ENCODE data around the gene CEBPZ. TPM values are rescaled to one million over a fixed set of nuclear protein-coding genes. Genes with fewer than 3 reads are reported as not detected.
"Not testable (repeated sequence)": the region's sequence is repeated elsewhere in the genome, so short reads cannot be mapped to it uniquely, and the experiment has no call there.

CEBPZ gene
- total RNA-seq, 2 donors from 2014 or later = 17.3 to 38.2 TPM

DNA sequence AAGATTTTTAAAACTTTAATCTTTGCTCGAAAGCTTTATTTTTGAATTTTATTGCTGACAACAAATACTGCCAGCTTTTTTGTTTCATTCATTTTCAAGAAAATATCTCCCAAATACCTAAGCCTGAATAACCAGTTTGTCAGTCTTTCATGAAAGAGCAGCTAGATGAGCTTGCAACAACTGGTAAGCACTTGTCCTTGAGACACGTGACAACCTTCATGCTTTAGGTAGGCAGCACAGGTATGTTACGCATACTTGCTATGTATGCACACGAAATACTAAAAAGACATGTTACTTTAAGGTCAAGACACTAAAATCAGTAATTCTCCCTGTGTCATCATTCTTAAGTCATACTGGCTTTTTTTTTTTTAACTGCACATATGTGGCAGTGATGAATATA, 12.3 kb downstream of the CEBPZ start:
- no peak for ATAC-seq (ENCODE audit: insufficient number of reproducible peaks, low FRiP score, low read depth)
- TF ChIP-seq, protein P1, sequence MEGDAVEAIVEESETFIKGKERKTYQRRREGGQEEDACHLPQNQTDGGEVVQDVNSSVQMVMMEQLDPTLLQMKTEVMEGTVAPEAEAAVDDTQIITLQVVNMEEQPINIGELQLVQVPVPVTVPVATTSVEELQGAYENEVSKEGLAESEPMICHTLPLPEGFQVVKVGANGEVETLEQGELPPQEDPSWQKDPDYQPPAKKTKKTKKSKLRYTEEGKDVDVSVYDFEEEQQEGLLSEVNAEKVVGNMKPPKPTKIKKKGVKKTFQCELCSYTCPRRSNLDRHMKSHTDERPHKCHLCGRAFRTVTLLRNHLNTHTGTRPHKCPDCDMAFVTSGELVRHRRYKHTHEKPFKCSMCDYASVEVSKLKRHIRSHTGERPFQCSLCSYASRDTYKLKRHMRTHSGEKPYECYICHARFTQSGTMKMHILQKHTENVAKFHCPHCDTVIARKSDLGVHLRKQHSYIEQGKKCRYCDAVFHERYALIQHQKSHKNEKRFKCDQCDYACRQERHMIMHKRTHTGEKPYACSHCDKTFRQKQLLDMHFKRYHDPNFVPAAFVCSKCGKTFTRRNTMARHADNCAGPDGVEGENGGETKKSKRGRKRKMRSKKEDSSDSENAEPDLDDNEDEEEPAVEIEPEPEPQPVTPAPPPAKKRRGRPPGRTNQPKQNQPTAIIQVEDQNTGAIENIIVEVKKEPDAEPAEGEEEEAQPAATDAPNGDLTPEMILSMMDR (IDR thresholded peaks at IDR 0.05) = no peak
- no peaks in the 10 kb centered on the region for H3K27me3 ChIP-seq (replicated peaks; ENCODE audit: insufficient read depth)

DNA sequence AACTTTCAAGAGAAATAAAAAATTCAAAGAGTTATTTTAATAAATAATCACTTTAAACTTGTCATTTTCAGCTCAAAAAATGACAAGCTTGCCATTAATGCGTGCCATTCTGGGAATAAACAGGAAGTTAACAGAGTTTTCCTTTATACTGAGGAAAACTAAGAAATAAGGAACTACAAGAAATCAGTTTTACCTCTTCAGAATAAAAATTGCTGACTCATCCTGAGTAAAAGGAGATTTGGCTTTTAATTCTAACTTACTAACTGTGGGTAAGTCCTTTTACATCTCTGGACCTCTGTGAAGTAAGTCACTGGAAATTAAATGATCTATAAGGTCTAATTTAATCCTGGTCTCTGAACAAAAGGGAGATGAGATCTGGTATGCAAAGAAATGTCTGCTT, 16.1 kb downstream of the CEBPZ start:
- H3K27ac ChIP-seq = no peak overlapping the region
- DNase-seq (ENCODE audit: low spot score) (no peak), ATAC-seq (ENCODE audit: insufficient number of reproducible peaks, low FRiP score, low read depth) (no peak)
- no peak overlapping the region for H3K4me3 ChIP-seq
- TF ChIP-seq, protein P1 (IDR thresholded peaks at IDR 0.05) = no peak
- H3K36me3 ChIP-seq = peaks cover 31% of the 10 kb centered on the region
- H3K9me3 ChIP-seq = no peaks in the 10 kb centered on the region
- no peaks in the 10 kb centered on the region for H3K27me3 ChIP-seq (replicated peaks; ENCODE audit: insufficient read depth)
- H3K4me1 ChIP-seq (ENCODE audit: control insufficient read depth in 1 of 2, low read depth in 2 of 2) = no peaks in the 10 kb centered on the region

More for the DNA sequence above, 12.3 kb downstream of the CEBPZ start:
- Histone ChIP-seq H3K4me1 (ENCODE audit: control insufficient read depth in 1 of 2, low read depth in 2 of 2) (no peaks in the 10 kb centered on the region), H3K9me3 (no peaks in the 10 kb centered on the region), H3K4me3 (no peak overlapping the region), H3K36me3 (peaks cover 32% of the 10 kb centered on the region), H3K27ac (no peak overlapping the region)
- DNase-seq (ENCODE audit: low spot score) = no peak

DNA sequence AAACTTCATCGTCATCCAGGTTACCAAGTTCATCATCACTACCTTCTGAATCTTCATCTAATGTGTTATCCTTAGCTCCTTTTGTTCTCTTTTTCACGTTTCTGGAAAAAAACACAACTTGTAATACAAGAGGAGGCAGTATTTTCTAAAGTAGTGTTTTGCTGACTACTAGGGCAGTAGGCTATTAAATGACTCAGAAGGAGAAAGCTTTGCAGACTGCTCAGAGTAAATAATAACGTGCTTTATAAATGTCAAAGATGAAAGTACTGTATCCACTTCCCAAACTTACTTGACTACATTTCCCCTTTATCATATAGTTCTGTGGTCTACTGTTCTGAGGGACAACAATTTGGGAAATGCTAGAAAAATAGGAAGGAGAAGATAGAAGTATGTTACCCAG, 19.5 kb downstream of the CEBPZ start:
- Histone ChIP-seq H3K4me1 (ENCODE audit: control insufficient read depth in 1 of 2, low read depth in 2 of 2) (no peaks in the 10 kb centered on the region), H3K9me3 (peaks cover 14% of the 10 kb centered on the region), H3K27ac (no peak overlapping the region), H3K36me3 (peaks cover 52% of the 10 kb centered on the region), H3K27me3 (replicated peaks; ENCODE audit: insufficient read depth) (no peaks in the 10 kb centered on the region), H3K4me3 (no peak overlapping the region)
- DNase-seq (ENCODE audit: low spot score) (no peak), ATAC-seq (ENCODE audit: insufficient number of reproducible peaks, low FRiP score, low read depth) (no peak)
- TF ChIP-seq, protein P1 (IDR thresholded peaks at IDR 0.05) = no peak

DNA sequence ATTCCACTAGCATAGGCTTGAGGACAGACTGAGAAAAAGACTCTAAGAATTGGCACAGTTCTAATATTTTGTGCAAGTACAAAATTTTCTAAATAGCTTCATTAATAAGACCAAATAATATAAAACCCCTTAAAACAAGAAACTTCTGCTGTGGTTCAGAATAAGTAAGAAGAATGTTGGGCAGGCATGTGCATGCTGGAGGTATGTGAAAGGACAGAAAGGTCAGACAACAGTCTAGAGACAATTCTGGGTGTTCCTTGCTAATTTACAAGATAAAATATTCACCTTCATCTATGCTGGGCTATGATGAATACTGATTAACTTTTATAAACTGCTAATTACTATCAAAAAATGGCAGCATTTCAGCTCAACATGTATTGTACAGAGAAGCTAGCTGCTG, 20.2 kb downstream of the CEBPZ start:
- peaks cover 14% of the 10 kb centered on the region for H3K9me3 ChIP-seq
- H3K4me1 ChIP-seq (ENCODE audit: control insufficient read depth in 1 of 2, low read depth in 2 of 2) = no peaks in the 10 kb centered on the region
- H3K36me3 ChIP-seq = peaks cover 53% of the 10 kb centered on the region
- no peak overlapping the region for H3K27ac ChIP-seq
- TF ChIP-seq, protein P1 (IDR thresholded peaks at IDR 0.05) = no peak
- no peaks in the 10 kb centered on the region for H3K27me3 ChIP-seq (replicated peaks; ENCODE audit: insufficient read depth)
- ATAC-seq (ENCODE audit: insufficient number of reproducible peaks, low FRiP score, low read depth) (no peak), DNase-seq (ENCODE audit: low spot score) (no peak)
- H3K4me3 ChIP-seq = no peak overlapping the region

DNA sequence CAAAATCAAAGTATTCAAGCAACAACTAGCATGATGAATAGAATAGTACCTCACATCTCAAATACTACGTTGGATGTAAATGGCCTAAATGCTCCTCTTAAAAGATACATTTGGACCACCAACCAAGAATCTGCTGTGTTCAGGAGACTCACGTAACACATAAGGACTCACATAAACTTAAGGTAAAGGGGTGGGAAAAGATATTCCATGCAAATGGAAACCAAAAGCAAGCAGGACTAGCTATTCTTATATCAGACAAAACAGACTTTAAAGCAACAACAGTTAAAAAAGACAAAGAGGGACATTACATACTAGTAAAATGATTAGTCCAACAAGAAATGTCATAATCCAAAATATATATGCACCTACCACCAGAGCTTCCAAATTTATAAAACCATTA, 24.6 kb downstream of the CEBPZ start:
- H3K9me3 ChIP-seq = peaks cover 19% of the 10 kb centered on the region
- DNase-seq (ENCODE audit: low spot score); H3K4me3 ChIP-seq; H3K27ac ChIP-seq; H3K4me1 ChIP-seq (ENCODE audit: control insufficient read depth in 1 of 2, low read depth in 2 of 2); H3K27me3 ChIP-seq (replicated peaks; ENCODE audit: insufficient read depth); ATAC-seq (ENCODE audit: insufficient number of reproducible peaks, low FRiP score, low read depth): not testable (repeated sequence)
- peaks cover 64% of the 10 kb centered on the region for H3K36me3 ChIP-seq

DNA sequence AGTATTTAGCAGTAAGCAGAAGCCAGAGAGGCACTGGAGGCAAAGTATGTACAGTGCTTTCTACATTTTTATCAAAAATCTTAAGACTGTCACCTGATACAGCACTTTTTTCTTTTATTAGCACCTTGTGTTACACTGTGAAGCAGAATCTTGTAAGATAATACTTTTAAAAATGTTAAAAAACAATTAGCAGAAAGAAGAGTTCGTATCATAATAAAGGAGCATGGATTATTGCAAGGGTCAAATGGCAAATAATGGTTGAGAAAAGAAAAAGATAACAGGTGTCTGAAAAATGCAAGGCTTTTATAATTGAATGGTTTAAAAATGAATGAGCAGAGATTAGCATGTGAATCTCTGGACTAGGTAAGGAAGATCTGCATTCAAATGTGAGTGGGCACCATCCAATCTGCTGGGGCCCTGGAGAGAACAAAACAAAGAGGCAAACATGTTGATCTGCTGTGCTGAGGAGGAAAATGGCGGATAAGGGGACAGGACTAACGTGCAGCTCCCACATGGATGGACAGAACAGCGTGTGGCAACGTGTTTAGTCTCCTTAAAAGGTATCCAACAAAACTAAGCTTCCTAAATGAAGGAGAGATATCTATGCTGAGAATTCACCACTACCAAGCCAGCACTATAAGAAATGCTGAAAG, 25.6 kb downstream of the CEBPZ start:
- no peak overlapping the region for H3K27ac ChIP-seq
- H3K9me3 ChIP-seq = peaks cover 19% of the 10 kb centered on the region
- TF ChIP-seq, protein P1 (IDR thresholded peaks at IDR 0.05) = no peak
- H3K4me3 ChIP-seq = no peak overlapping the region
- ATAC-seq (ENCODE audit: insufficient number of reproducible peaks, low FRiP score, low read depth) (no peak), DNase-seq (ENCODE audit: low spot score) (no peak)
- no peaks in the 10 kb centered on the region for H3K27me3 ChIP-seq (replicated peaks; ENCODE audit: insufficient read depth)
- H3K36me3 ChIP-seq = peaks cover 65% of the 10 kb centered on the region
- no peaks in the 10 kb centered on the region for H3K4me1 ChIP-seq (ENCODE audit: control insufficient read depth in 1 of 2, low read depth in 2 of 2)

DNA sequence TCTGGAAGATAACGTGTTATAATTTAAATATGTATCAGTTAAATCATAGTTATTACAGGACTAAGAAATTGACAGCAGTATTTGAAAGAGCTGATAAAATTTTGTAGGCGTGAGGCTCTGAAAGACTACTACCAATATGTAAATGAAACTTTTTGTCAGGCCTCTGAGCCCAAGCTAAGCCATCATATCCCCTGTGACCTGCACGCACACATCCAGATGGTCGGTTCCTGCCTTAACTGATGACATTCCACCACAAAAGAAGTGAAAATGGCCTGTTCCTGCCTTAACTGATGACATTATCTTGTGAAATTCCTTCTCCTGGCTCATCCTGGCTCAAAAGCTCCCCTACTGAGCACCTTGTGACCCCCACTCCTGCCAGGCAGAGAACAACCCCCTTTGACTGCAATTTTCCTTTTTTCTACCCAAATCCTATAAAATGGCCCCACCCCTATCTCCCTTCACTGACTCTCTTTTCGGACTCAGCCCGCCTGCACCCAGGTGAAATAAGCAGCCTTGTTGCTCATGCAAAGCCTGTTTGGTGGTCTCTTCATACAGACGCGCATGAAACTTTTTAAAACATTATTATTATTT, 26.2 kb downstream of the CEBPZ start:
- not testable (repeated sequence) for H3K4me3 ChIP-seq; H3K27ac ChIP-seq; ATAC-seq (ENCODE audit: insufficient number of reproducible peaks, low FRiP score, low read depth); DNase-seq (ENCODE audit: low spot score); H3K27me3 ChIP-seq (replicated peaks; ENCODE audit: insufficient read depth); H3K4me1 ChIP-seq (ENCODE audit: control insufficient read depth in 1 of 2, low read depth in 2 of 2)
- H3K9me3 ChIP-seq = peaks cover 19% of the 10 kb centered on the region
- peaks cover 64% of the 10 kb centered on the region for H3K36me3 ChIP-seq
